HepG2 (cell line): ENCODE results near the gene GARIN5A. TPM values are rescaled to one million over a fixed set of nuclear protein-coding genes. Genes with fewer than 3 reads are reported as not detected.

Experiments
- ARID5B ChIP-seq: IDR thresholded peaks from 2 replicates; pipeline ENCODE4 v1.4.0; 2020; ENCODE audit warnings: mild to moderate bottlenecking, missing genetic modification reagents
- BHLHE40 ChIP-seq: IDR thresholded peaks from 2 replicates; pipeline ENCODE4 v1.6.1; 2011; ENCODE audit warnings: low read length, improper control_type of control experiment
- CEBPG ChIP-seq: IDR thresholded peaks from 2 replicates; pipeline ENCODE4 v1.6.1; 2016
- CERS6 ChIP-seq: sonication (generic); formaldehyde crosslinking; IDR thresholded peaks from 2 replicates; pipeline ENCODE4 v1.5.0; 2020; ENCODE audit warnings: missing genetic modification reagents
- HNRNPLL ChIP-seq: fragments of 200-400 bp; formaldehyde crosslinking; IDR thresholded peaks from 2 replicates; pipeline ENCODE4 v1.6.1; 2017; ENCODE audit warnings: mild to moderate bottlenecking, low read depth, low read length; ENCODE audit not compliant: poor library complexity, severe bottlenecking
- MAFK ChIP-seq, 2 experiments: IDR thresholded peaks in 1 of 2; conservative IDR thresholded peaks in 1 of 2; 2 replicates each; pipeline ENCODE4 v1.6.1; 2011; ENCODE audit warnings: improper control_type of control experiment in 2 of 2, low read length in 2 of 2
- MIER2 ChIP-seq: IDR thresholded peaks from 2 replicates; pipeline ENCODE4 v1.6.1; 2016; ENCODE audit warnings: missing biosample characterization, missing genetic modification reagents
- PHF21A ChIP-seq: sonication (generic); formaldehyde crosslinking; IDR thresholded peaks from 2 replicates; pipeline ENCODE4 v1.5.0; 2020; ENCODE audit warnings: mild to moderate bottlenecking, missing genetic modification reagents
- RBM22 ChIP-seq: fragments of 200-400 bp; formaldehyde crosslinking; optimal IDR thresholded peaks from 2 replicates; pipeline ENCODE3; 2017; ENCODE audit warnings: mild to moderate bottlenecking, low read length, moderate library complexity
- RBM39 ChIP-seq: fragments of 200-400 bp; formaldehyde crosslinking; IDR thresholded peaks from one replicate; pipeline ENCODE4 v1.6.1; 2018; ENCODE audit warnings: antibody characterized with exemption, mild to moderate bottlenecking, low read depth, low read length; ENCODE audit not compliant: poor library complexity, severe bottlenecking
- REST ChIP-seq, 2 experiments: IDR thresholded peaks; 2 replicates each; pipeline ENCODE4 v1.6.1; 2011 to 2012; ENCODE audit warnings: low read length in 2 of 2, borderline replicate concordance in 1 of 2, low read depth in 1 of 2, mild to moderate bottlenecking in 1 of 2, moderate library complexity in 1 of 2
- TARDBP ChIP-seq: sonication (generic); formaldehyde crosslinking; IDR thresholded peaks from 2 replicates; pipeline ENCODE4 v1.8.0; 2022; ENCODE audit warnings: mild to moderate bottlenecking, missing genetic modification reagents
- TFE3 ChIP-seq: IDR thresholded peaks from 2 replicates; pipeline ENCODE4 v1.6.1; 2016
- U2AF2 ChIP-seq: fragments of 200-400 bp; formaldehyde crosslinking; IDR thresholded peaks from 2 replicates; pipeline ENCODE4 v1.6.1; 2017; ENCODE audit warnings: low read depth, mild to moderate bottlenecking, low read length
- ZBTB37 ChIP-seq: sonication (generic); formaldehyde crosslinking; IDR thresholded peaks from 2 replicates; pipeline ENCODE4 v1.4.0; 2020; ENCODE audit warnings: mild to moderate bottlenecking, missing genetic modification reagents
- ZC3H13 ChIP-seq: sonication (generic); formaldehyde crosslinking; IDR thresholded peaks from 2 replicates; pipeline ENCODE4 v1.8.1; 2023; ENCODE audit warnings: mild to moderate bottlenecking, missing genetic modification reagents, moderate library complexity
- ZNF550 ChIP-seq: sonication (generic); formaldehyde crosslinking; IDR thresholded peaks from 2 replicates; pipeline ENCODE4 v1.4.0; 2020; ENCODE audit warnings: mild to moderate bottlenecking, missing genetic modification reagents, borderline replicate concordance
- ZNF747 ChIP-seq: sonication (generic); formaldehyde crosslinking; IDR thresholded peaks from 2 replicates; pipeline ENCODE4 v1.8.1; 2023; ENCODE audit warnings: missing genetic modification reagents, mild to moderate bottlenecking, borderline replicate concordance
- polyA plus RNA-seq, 8 experiments: library from polyadenylated mRNA; depleted of rRNA in 3 of 8; stranded (reverse) in 7 of 8; unstranded in 1 of 8; fragments of >200 nt; fragmentation: Illumina TruSeq in 4 of 8; extraction: Trizol in 4 of 8; gene quantifications; 2 replicates each; pipeline versions ENCODE4 v1.2.1 to v1.2.3, GENCODE V29; 2011 to 2016; ENCODE audit warnings: low read depth in 4 of 8, missing spikeins in 1 of 8, mixed read lengths in 1 of 8; ENCODE audit not compliant: insufficient read depth in 1 of 8
- total RNA-seq, 5 experiments: library from RNA; depleted of rRNA; stranded (reverse); fragments of >200 nt; fragmentation: Illumina TruSeq; extraction: Trizol; gene quantifications; 2 replicates each; pipeline ENCODE4 v1.2.3, GENCODE V29; 2016; ENCODE audit warnings: low read depth in 1 of 5

The GARIN5A gene
- total and polyA plus RNA-seq, 2 of the 13 experiments (the other 11 are each of a cell fraction or from before 2014, with no cell fraction given), result not detected

- TF ChIP-seq REST (IDR thresholded peaks at IDR 0.05; ENCODE audit: borderline replicate concordance in 1 of 2, low read depth in 1 of 2, low read length in 2 of 2), result no peak
- TF ChIP-seq ARID5B (CRISPR knock-in tag), result peak; percentile 67
- TF ChIP-seq CEBPG (CRISPR knock-in tag), result peak; percentile 39; the same call in 1 of the 2 replicates
- no peak for TF ChIP-seq RBM22
- no peak for TF ChIP-seq PHF21A (CRISPR knock-in tag)
- TF ChIP-seq TFE3 (CRISPR knock-in tag), result no peak
- no peak for TF ChIP-seq CERS6 (CRISPR knock-in tag)
- TF ChIP-seq HNRNPLL, result no peak
- no peak for TF ChIP-seq ZC3H13 (CRISPR knock-in tag)
- TF ChIP-seq BHLHE40, result peak; percentile 53
- TF ChIP-seq MAFK (conservative IDR thresholded peaks at IDR 0.05 in 1 of 2, IDR thresholded peaks at IDR 0.05 in 1 of 2; ENCODE audit: low read length in 2 of 2), result peak; percentile 29 to 32; a peak in 2 of 4 replicates
- 0 out of 2 replicates have a peak, but pooled peaks have one; percentile 27 for TF ChIP-seq TARDBP (CRISPR knock-in tag)
- TF ChIP-seq ZBTB37 (CRISPR knock-in tag), result no peak
- no peak for TF ChIP-seq ZNF550
- TF ChIP-seq MIER2 (CRISPR knock-in tag), result 0 out of 2 replicates have a peak, but pooled peaks have one; percentile 19
- no peak for TF ChIP-seq U2AF2
- no peak for TF ChIP-seq ZNF747
- TF ChIP-seq RBM39, result no peak
These were observed 16.4 kb downstream of the GARIN5A start (continued) for GRCh38 chr19:50460161-50460765.
